ENCODE measurements around the gene EARS2. TPM values are rescaled to one million over a fixed set of nuclear protein-coding genes. Genes with fewer than 3 reads are reported as not detected.

Gene EARS2
- total and polyA plus RNA-seq, 2 donors (not counting 1 experiment from before 2014, with no cell fraction given): 27.3 to 40.3 TPM

- no peaks in the 10 kb centered on the region for H4K20me1 ChIP-seq (ENCODE audit: control insufficient read depth, extremely low read depth, insufficient read depth, low read length)
- no peaks in the 10 kb centered on the region for H3K9me3 ChIP-seq (ENCODE audit: control insufficient read depth, insufficient read depth, low read depth, low read length)
- no peak for DNase-seq (ENCODE audit: low read depth in 2 of 2)
- no peaks in the 10 kb centered on the region for H3K79me2 ChIP-seq (ENCODE audit: control insufficient read depth, insufficient read depth, low read length)
- no peaks in the 10 kb centered on the region for H3K36me3 ChIP-seq (ENCODE audit: control insufficient read depth, insufficient read depth, low read length)
- H3K4me1 ChIP-seq (ENCODE audit: control insufficient read depth, extremely low read depth, insufficient read depth, low read length): no peaks in the 10 kb centered on the region
- H3K4me2 ChIP-seq (ENCODE audit: extremely low read depth, insufficient read depth, low read length): no peak overlapping the region
- no peak overlapping the region for H3K9ac ChIP-seq (ENCODE audit: insufficient read depth, low read length)
- no peak overlapping the region for H2AFZ ChIP-seq (ENCODE audit: low read length)
- no peaks in the 10 kb centered on the region for H3K27me3 ChIP-seq (ENCODE audit: control insufficient read depth, insufficient read depth, low read length)
- no peak overlapping the region for H3K27ac ChIP-seq (ENCODE audit: insufficient read depth, low read length)
- no peak for TF ChIP-seq EZH2 (IDR thresholded peaks at IDR 0.05; ENCODE audit: low read length, missing control alignments)
- H3K4me3 ChIP-seq (replicated peaks in 1 of 4; ENCODE audit: control extremely low read depth in 1 of 4, insufficient read depth in 1 of 4, low read depth in 3 of 4, low read length in 4 of 4): no peak overlapping the region
Measured at GRCh38 chr16:23539984-23540816, 16.9 kb downstream of the EARS2 start.

GRCh38 chr16:23538919-23539278 lies 18.3 kb downstream of the EARS2 start:
- Histone ChIP-seq H3K9ac (ENCODE audit: insufficient read depth, low read length) (no peak overlapping the region), H3K4me3 (replicated peaks in 1 of 4; ENCODE audit: control extremely low read depth in 1 of 4, insufficient read depth in 1 of 4, low read depth in 3 of 4, low read length in 4 of 4) (no peak overlapping the region), H3K36me3 (ENCODE audit: control insufficient read depth, insufficient read depth, low read length) (peaks cover 6% of the 10 kb centered on the region), H3K9me3 (ENCODE audit: control insufficient read depth, insufficient read depth, low read depth, low read length) (no peaks in the 10 kb centered on the region), H3K4me2 (ENCODE audit: extremely low read depth, insufficient read depth, low read length) (no peak overlapping the region), H2AFZ (ENCODE audit: low read length) (no peak overlapping the region), H4K20me1 (ENCODE audit: control insufficient read depth, extremely low read depth, insufficient read depth, low read length) (no peaks in the 10 kb centered on the region), H3K27me3 (ENCODE audit: control insufficient read depth, insufficient read depth, low read length) (no peaks in the 10 kb centered on the region), H3K27ac (ENCODE audit: insufficient read depth, low read length) (peak overlapping the region; percentile 54), H3K79me2 (ENCODE audit: control insufficient read depth, insufficient read depth, low read length) (no peaks in the 10 kb centered on the region), H3K4me1 (ENCODE audit: control insufficient read depth, extremely low read depth, insufficient read depth, low read length) (no peaks in the 10 kb centered on the region)
- TF ChIP-seq EZH2 (IDR thresholded peaks at IDR 0.05; ENCODE audit: low read length, missing control alignments): no peak
- no peak for TF ChIP-seq CTCF (conservative IDR thresholded peaks at IDR 0.05 in 1 of 2, IDR thresholded peaks at IDR 0.05 in 1 of 2; ENCODE audit: low read depth in 1 of 2, low read length in 2 of 2)
- DNase-seq (ENCODE audit: low read depth in 2 of 2): no peak

- Histone ChIP-seq H3K4me1 (ENCODE audit: control insufficient read depth, extremely low read depth, insufficient read depth, low read length) (no peaks in the 10 kb centered on the region), H3K9me3 (ENCODE audit: control insufficient read depth, insufficient read depth, low read depth, low read length) (no peaks in the 10 kb centered on the region), H2AFZ (ENCODE audit: low read length) (no peak overlapping the region), H3K27ac (ENCODE audit: insufficient read depth, low read length) (no peak overlapping the region), H3K79me2 (ENCODE audit: control insufficient read depth, insufficient read depth, low read length) (no peaks in the 10 kb centered on the region), H3K27me3 (ENCODE audit: control insufficient read depth, insufficient read depth, low read length) (no peaks in the 10 kb centered on the region), H3K9ac (ENCODE audit: insufficient read depth, low read length) (no peak overlapping the region), H4K20me1 (ENCODE audit: control insufficient read depth, extremely low read depth, insufficient read depth, low read length) (no peaks in the 10 kb centered on the region), H3K36me3 (ENCODE audit: control insufficient read depth, insufficient read depth, low read length) (peaks cover 6% of the 10 kb centered on the region), H3K4me3 (replicated peaks in 1 of 4; ENCODE audit: control extremely low read depth in 1 of 4, insufficient read depth in 1 of 4, low read depth in 3 of 4, low read length in 4 of 4) (no peak overlapping the region), H3K4me2 (ENCODE audit: extremely low read depth, insufficient read depth, low read length) (no peak overlapping the region)
- no peak for TF ChIP-seq CTCF (conservative IDR thresholded peaks at IDR 0.05 in 1 of 2, IDR thresholded peaks at IDR 0.05 in 1 of 2; ENCODE audit: low read depth in 1 of 2, low read length in 2 of 2)
- TF ChIP-seq EZH2 (IDR thresholded peaks at IDR 0.05; ENCODE audit: low read length, missing control alignments): no peak
- DNase-seq (ENCODE audit: low read depth in 2 of 2): no peak
Measured at GRCh38 chr16:23537390-23537789, 19.8 kb downstream of the EARS2 start.

All from fibroblast of lung (primary cell).